A549 (cell line): ENCODE measurements around the gene USP15. TPM values are rescaled to one million over a fixed set of nuclear protein-coding genes. Genes with fewer than 3 reads are reported as not detected.

Experiments used
- ATAC-seq, 2 experiments: fragments of 200-7000 bp in 1 of 2; fragments of >200 bp in 1 of 2; cut with Nextera tagmentation in 1 of 2; cut with Tn5 transposase in 1 of 2; 3 replicates each; pipeline versions ENCODE4 v1.8.0 to v1.9.1; 2018 to 2020; ENCODE audit warnings: mild to moderate bottlenecking in 1 of 2, moderate library complexity in 1 of 2
- CTCF ChIA-PET: fragments of 300-600 bp; sonication (Branson Sonifier 250); formaldehyde crosslinking; extraction: SDS; loops from one replicate; lab custom pipeline; 2021; ENCODE audit warnings: antibody characterized with exemption, inconsistent platforms; lab: Yijun Ruan, JAX
- POLR2A ChIA-PET: fragments of 350-600 bp; formaldehyde crosslinking; extraction: SDS; loops from one replicate; lab custom pipeline; 2021; ENCODE audit warnings: antibody characterized with exemption, inconsistent platforms; lab: Yijun Ruan, JAX
- DNase-seq, 2 experiments: peaks; one replicate each; pipeline versions ENCODE4 v3.0.0 to v3.0.0-alpha.2; 2011 to 2016; ENCODE audit warnings: low read depth in 1 of 2, low spot score in 1 of 2
- FAIRE-seq: peaks from 2 replicates; lab custom pipeline; 2011; peaks lifted over from hg19 to GRCh38; lab: Jason Lieb, UNC
- H3K27ac ChIP-seq, 2 experiments: fragments of >200 bp; sonication (Bioruptor Twin); formaldehyde crosslinking; 3 replicates each; pipeline ENCODE4 v1.5.1; 2016 to 2017
- H3K4me1 ChIP-seq: fragments of >200 bp; sonication (Bioruptor Twin); formaldehyde crosslinking; 3 replicates; pipeline ENCODE4 v1.6.1; 2016
- H3K4me2 ChIP-seq: fragments of >200 bp; sonication (Bioruptor Twin); formaldehyde crosslinking; 3 replicates; pipeline ENCODE4 v1.6.1; 2016
- H3K4me3 ChIP-seq: fragments of >200 bp; sonication (Bioruptor Twin); formaldehyde crosslinking; 3 replicates; pipeline ENCODE4 v1.5.1; 2016
- H3K9me3 ChIP-seq: fragments of >200 bp; sonication (Bioruptor Twin); formaldehyde crosslinking; 3 replicates; pipeline ENCODE4 v1.6.1; 2016
- BHLHE40 ChIP-seq: IDR thresholded peaks from 2 replicates; pipeline ENCODE4 v1.6.1; 2012; ENCODE audit warnings: low read depth, low read length, inconsistent platforms
- CBX8 ChIP-seq: fragments of 200-600 bp; sonication (generic); IDR thresholded peaks from 2 replicates; pipeline ENCODE4 v1.6.1; 2016
- CEBPB ChIP-seq, 2 experiments: fragments of >200 bp in 1 of 2; sonication (Bioruptor Twin) in 1 of 2; formaldehyde crosslinking in 1 of 2; IDR thresholded peaks; 2 replicates each; pipeline ENCODE4 v1.6.1; 2012 to 2016
- CHD4 ChIP-seq: fragments of 200-600 bp; sonication (generic); IDR thresholded peaks from 2 replicates; pipeline ENCODE4 v1.6.1; 2016; ENCODE audit warnings: antibody characterized with exemption, mild to moderate bottlenecking, borderline replicate concordance
- CTCF ChIP-seq: fragments of >200 bp; sonication (Bioruptor Twin); formaldehyde crosslinking; IDR thresholded peaks from 3 replicates; pipeline ENCODE4 v1.5.1; 2016
- EHF ChIP-seq: fragments of 250-450 bp; sonication (Bioruptor Pico); IDR thresholded peaks from 2 replicates; pipeline ENCODE4 v1.5.0; 2020; ENCODE audit warnings: mild to moderate bottlenecking
- EHMT2 ChIP-seq: fragments of 200-600 bp; sonication (generic); IDR thresholded peaks from 2 replicates; pipeline ENCODE4 v1.6.1; 2016; ENCODE audit warnings: antibody characterized with exemption, low read depth, mild to moderate bottlenecking, moderate library complexity
- ELK1 ChIP-seq: fragments of 150-350 bp; IDR thresholded peaks from 2 replicates; pipeline ENCODE4 v1.6.1; 2014; ENCODE audit warnings: low read depth, mild to moderate bottlenecking, low read length
- FOSB ChIP-seq: fragments of 250-450 bp; sonication (Bioruptor Pico); IDR thresholded peaks from 2 replicates; pipeline ENCODE4 v1.5.0; 2020; ENCODE audit warnings: mild to moderate bottlenecking, moderate library complexity
- FOSL2 ChIP-seq, 2 experiments: fragments of 450-650 bp in 1 of 2; fragments of >200 bp in 1 of 2; sonication (Bioruptor Twin) in 1 of 2; formaldehyde crosslinking; IDR thresholded peaks; 2 replicates each; pipeline versions ENCODE4 v1.5.0 to v1.6.1; 2016 to 2020; ENCODE audit warnings: mild to moderate bottlenecking in 1 of 2, moderate library complexity in 1 of 2
- FOXS1 ChIP-seq: fragments of 250-450 bp; sonication (Bioruptor Pico); IDR thresholded peaks from 2 replicates; pipeline ENCODE4 v1.5.0; 2020; ENCODE audit warnings: mild to moderate bottlenecking, moderate library complexity
- GATA3 ChIP-seq: IDR thresholded peaks from 2 replicates; pipeline ENCODE4 v1.6.1; 2012; ENCODE audit warnings: borderline replicate concordance
- HMGXB4 ChIP-seq: fragments of 250-450 bp; sonication (Bioruptor Pico); IDR thresholded peaks from 2 replicates; pipeline ENCODE4 v1.5.0; 2021; ENCODE audit warnings: mild to moderate bottlenecking, moderate library complexity, borderline replicate concordance
- HOXA7 ChIP-seq: fragments of 250-450 bp; sonication (Bioruptor Pico); IDR thresholded peaks from 2 replicates; pipeline ENCODE4 v1.5.0; 2020; ENCODE audit warnings: mild to moderate bottlenecking, moderate library complexity
- HOXB5 ChIP-seq: fragments of 250-450 bp; sonication (Bioruptor Pico); IDR thresholded peaks from 2 replicates; pipeline ENCODE4 v1.5.0; 2020; ENCODE audit warnings: mild to moderate bottlenecking, moderate library complexity
- JUN ChIP-seq, 2 experiments: fragments of >200 bp; sonication (Bioruptor Twin); formaldehyde crosslinking; IDR thresholded peaks; 2 replicates in 1 of 2; 3 replicates in 1 of 2; pipeline ENCODE4 v1.6.1; 2016 to 2017
- NFE2L2 ChIP-seq: fragments of 150-350 bp; conservative IDR thresholded peaks from 2 replicates; pipeline ENCODE4 v1.6.1; 2014; ENCODE audit warnings: low read length
- NPAS2 ChIP-seq: fragments of 250-450 bp; sonication (Bioruptor Pico); IDR thresholded peaks from 2 replicates; pipeline ENCODE4 v1.8.0; 2022; ENCODE audit warnings: mild to moderate bottlenecking, moderate library complexity, borderline replicate concordance
- PHF8 ChIP-seq: fragments of 200-600 bp; sonication (generic); IDR thresholded peaks from 2 replicates; pipeline ENCODE4 v1.6.1; 2016; ENCODE audit warnings: low read depth, mild to moderate bottlenecking, antibody characterized with exemption, moderate library complexity, borderline replicate concordance
- POLR2AphosphoS2 ChIP-seq: conservative IDR thresholded peaks from 2 replicates; pipeline ENCODE4 v1.6.1; 2012; ENCODE audit warnings: low read length, improper control_type of control experiment, inconsistent platforms
- RNF2 ChIP-seq: fragments of 200-600 bp; sonication (generic); IDR thresholded peaks from 2 replicates; pipeline ENCODE4 v1.6.1; 2016; ENCODE audit warnings: low read depth, mild to moderate bottlenecking, antibody characterized with exemption, moderate library complexity, borderline replicate concordance
- TFCP2L1 ChIP-seq: fragments of 250-450 bp; sonication (Bioruptor Pico); IDR thresholded peaks from 2 replicates; pipeline ENCODE4 v1.5.0; 2021; ENCODE audit warnings: mild to moderate bottlenecking
- TP53 ChIP-seq: fragments of 250-450 bp; sonication (Bioruptor Pico); IDR thresholded peaks from 2 replicates; pipeline ENCODE4 v1.5.0; 2021; ENCODE audit warnings: mild to moderate bottlenecking, moderate library complexity
- WGBS: methylation state at CpG from one replicate; pipeline ENCODE4 v1.1.6; 2017; ENCODE audit errors: missing lambda C conversion rate; 5-methylcytosine and 5-hydroxymethylcytosine counted together
- polyA plus RNA-seq, 4 experiments: library from polyadenylated mRNA; depleted of rRNA in 3 of 4; stranded (reverse); fragments of >200 nt; fragmentation: RNase III in 1 of 4; extraction: RNeasy Plus Mini Kit Qiagen cat#74134 plus additional on column Dnase treatment in 1 of 4; gene quantifications; 2 replicates in 3 of 4; 3 replicates in 1 of 4; pipeline ENCODE4 v1.2.3, GENCODE V29; 2011 to 2017
- TF ChIP-seq, protein P1 (sequence below): IDR thresholded peaks from 2 replicates; pipeline ENCODE4 v1.6.1; 2012
- TF ChIP-seq, protein P2 (sequence below): fragments of >200 bp; sonication (Bioruptor Twin); formaldehyde crosslinking; IDR thresholded peaks from 2 replicates; pipeline ENCODE4 v1.6.1; 2016

Gene USP15
- polyA plus RNA-seq, 2 of the 4 experiments (the other 2 are of a cell fraction) = 30.4 to 67.6 TPM

DNA sequence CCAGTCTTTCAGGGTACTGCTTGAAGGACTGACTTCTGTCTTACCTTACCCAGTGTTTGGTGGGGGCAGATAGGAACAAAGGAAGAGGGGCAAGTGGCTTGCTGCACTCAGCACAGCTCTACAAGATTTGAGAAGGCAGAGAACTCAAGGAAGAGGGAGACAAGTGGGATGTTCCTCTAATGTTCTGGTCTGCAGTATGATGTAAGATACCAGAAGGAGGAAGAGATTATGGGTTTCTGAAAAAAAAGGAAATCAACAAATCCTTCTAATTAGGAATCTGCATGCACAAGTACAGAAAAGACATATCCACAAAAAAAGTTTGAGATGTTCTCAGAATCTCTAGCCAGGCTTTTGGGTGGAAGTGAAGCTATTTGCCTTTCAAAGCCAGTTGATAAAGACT, 37.1 kb downstream of the USP15 start:
- H3K4me1 ChIP-seq = peaks cover 2% of the 10 kb centered on the region; the same call in 1 of the 3 replicates
- ChIA-PET CTCF (no interaction called here), POLR2A (no interaction called here)
- H3K27ac ChIP-seq = no peak overlapping the region
- no peak for TF ChIP-seq HOXB5 (CRISPR knock-in tag)
- no peak for TF ChIP-seq FOSL2 (IDR thresholded peaks at IDR 0.05)
- TF ChIP-seq FOSL2 (CRISPR knock-in tag; IDR thresholded peaks at IDR 0.05) = no peak
- TF ChIP-seq EHMT2 = no peak
- no peak for TF ChIP-seq TP53 (CRISPR knock-in tag)
- no peak for TF ChIP-seq PHF8
- no peak for TF ChIP-seq HMGXB4 (CRISPR knock-in tag)
- TF ChIP-seq RNF2 = no peak
- no peak for TF ChIP-seq POLR2AphosphoS2
- no peak for TF ChIP-seq FOSB (CRISPR knock-in tag)
- no peak for TF ChIP-seq NPAS2 (CRISPR knock-in tag)
- no peak for TF ChIP-seq FOXS1 (CRISPR knock-in tag)
- TF ChIP-seq, protein P1, sequence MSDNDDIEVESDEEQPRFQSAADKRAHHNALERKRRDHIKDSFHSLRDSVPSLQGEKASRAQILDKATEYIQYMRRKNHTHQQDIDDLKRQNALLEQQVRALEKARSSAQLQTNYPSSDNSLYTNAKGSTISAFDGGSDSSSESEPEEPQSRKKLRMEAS = no peak
- no peak for TF ChIP-seq CEBPB (IDR thresholded peaks at IDR 0.05)
- H3K4me2 ChIP-seq = no peak overlapping the region
- FAIRE-seq (no peak), ATAC-seq (no peak), DNase-seq (no peak)
- no peaks in the 10 kb centered on the region for H3K9me3 ChIP-seq
- H3K4me3 ChIP-seq = no peak overlapping the region

- no peak for TF ChIP-seq NFE2L2
- no peak for TF ChIP-seq PHF8
- TF ChIP-seq, all 56 proteins: peak for 0
- FAIRE-seq = no peak
- H3K4me2 ChIP-seq = no peak overlapping the region
Observed at GRCh38 chr12:62299617-62300016, 39.4 kb downstream of the USP15 start.

GRCh38 chr12:62301080-62301798, 41.0 kb downstream of the USP15 start:
- no peak for DNase-seq
- POLR2A ChIA-PET = no interaction called here
- Histone ChIP-seq H3K4me1 (no peaks in the 10 kb centered on the region), H3K9me3 (peaks cover 16% of the 10 kb centered on the region)
- 88% methylated on average over 6 of the region's 6 CpGs for WGBS
- TF ChIP-seq GATA3 (no peak), BHLHE40 (no peak), EHF (no peak), CBX8 (no peak), FOSB (CRISPR knock-in tag) (no peak), CHD4 (no peak), PHF8 (no peak), CTCF (no peak), JUN (IDR thresholded peaks at IDR 0.05) (no peak), HOXA7 (CRISPR knock-in tag) (no peak), ELK1 (no peak), TFCP2L1 (no peak)
- TF ChIP-seq, protein P2, sequence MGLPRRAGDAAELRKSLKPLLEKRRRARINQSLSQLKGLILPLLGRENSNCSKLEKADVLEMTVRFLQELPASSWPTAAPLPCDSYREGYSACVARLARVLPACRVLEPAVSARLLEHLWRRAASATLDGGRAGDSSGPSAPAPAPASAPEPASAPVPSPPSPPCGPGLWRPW = no peak
- TF ChIP-seq, all 56 proteins: peak for 0
- CTCF ChIA-PET = no interaction called here
- Histone ChIP-seq H3K4me2 (no peak overlapping the region), H3K27ac (no peak overlapping the region), H3K4me3 (no peak overlapping the region)
- ATAC-seq (no peak), FAIRE-seq (no peak)

More at GRCh38 chr12:62299617-62300016, 39.4 kb downstream of the USP15 start:
- Histone ChIP-seq H3K4me3 (no peak overlapping the region), H3K27ac (no peak overlapping the region), H3K4me1 (no peaks in the 10 kb centered on the region), H3K9me3 (peaks cover 15% of the 10 kb centered on the region)
- 95% methylated on average over 3 of the region's 3 CpGs for WGBS
- POLR2A ChIA-PET = no interaction called here
- DNase-seq (no peak), ATAC-seq (no peak)
- CTCF ChIA-PET = no interaction called here
